Neural crest cell (in vitro differentiated cells): ENCODE data around the gene NEMF. TPM values are rescaled to one million over a fixed set of nuclear protein-coding genes. Genes with fewer than 3 reads are reported as not detected.
"Not testable (repeated sequence)": the region's sequence is repeated elsewhere in the genome, so short reads cannot be mapped to it uniquely, and the experiment has no call there.

Source experiments
- DNase-seq: peaks from one replicate; pipeline ENCODE4 v3.0.0; 2021; ENCODE audit warnings: low read depth, mixed read lengths, low spot score
- H3K27ac Mint-ChIP-seq: one replicate; pipeline ENCODE4 v1.8.0; 2021; ENCODE audit warnings: mild to moderate bottlenecking, mixed read lengths; ENCODE audit not compliant: unreplicated experiment
- H3K27me3 Mint-ChIP-seq: 2 replicates; pipeline ENCODE4 v1.8.0; 2021; ENCODE audit warnings: low read depth, mild to moderate bottlenecking, mixed read lengths
- H3K36me3 Mint-ChIP-seq: 2 replicates; pipeline ENCODE4 v1.8.0; 2021; ENCODE audit warnings: low read depth, mild to moderate bottlenecking, mixed read lengths
- H3K4me1 Mint-ChIP-seq: 2 replicates; pipeline ENCODE4 v1.8.0; 2021; ENCODE audit warnings: mixed read lengths
- H3K4me3 Mint-ChIP-seq: one replicate; pipeline ENCODE4 v1.8.0; 2021; ENCODE audit warnings: mild to moderate bottlenecking, mixed read lengths
- H3K9me3 Mint-ChIP-seq: 2 replicates; pipeline ENCODE4 v1.8.0; 2021; ENCODE audit warnings: mixed read lengths
- CTCF ChIP-seq: fragments of 200-600 bp; sonication (generic); conservative IDR thresholded peaks from 2 replicates; pipeline ENCODE4 v1.5.0; 2021; ENCODE audit warnings: antibody characterized with exemption, mild to moderate bottlenecking
- total RNA-seq: library from RNA; stranded (reverse); gene quantifications from 2 replicates; pipeline ENCODE4 v1.2.1, GENCODE V29; 2021

NEMF gene
- total RNA-seq, 1 donor from 2014 or later: 71.0 TPM

GRCh38 chr14:49881350-49882001 is 28.9 kb upstream of the NEMF start:
- DNase-seq: no peak

GRCh38 chr14:49880267-49881064 is 27.9 kb upstream of the NEMF start:
- H3K27ac Mint-ChIP-seq: no peak overlapping the region
- H3K4me1 Mint-ChIP-seq: peaks cover 7% of the 10 kb centered on the region
- no peak for DNase-seq
- H3K4me3 Mint-ChIP-seq: no peak overlapping the region
- H3K27me3 Mint-ChIP-seq: peaks cover 4% of the 10 kb centered on the region
- H3K9me3 Mint-ChIP-seq: no peaks in the 10 kb centered on the region
- H3K36me3 Mint-ChIP-seq: no peaks in the 10 kb centered on the region
- TF ChIP-seq CTCF: no peak

More at GRCh38 chr14:49881350-49882001, 28.9 kb upstream of the NEMF start:
- Mint-ChIP-seq H3K4me1 (peaks cover 10% of the 10 kb centered on the region), H3K36me3 (no peaks in the 10 kb centered on the region), H3K9me3 (no peaks in the 10 kb centered on the region), H3K27me3 (no peaks in the 10 kb centered on the region), H3K4me3 (no peak overlapping the region), H3K27ac (no peak overlapping the region)
- no peak for TF ChIP-seq CTCF

- H3K36me3 Mint-ChIP-seq: no peaks in the 10 kb centered on the region
- H3K27me3 Mint-ChIP-seq: peaks cover 4% of the 10 kb centered on the region
- TF ChIP-seq CTCF: peak; percentile 66
- DNase-seq: no peak
- H3K9me3 Mint-ChIP-seq: no peaks in the 10 kb centered on the region
- peaks cover 4% of the 10 kb centered on the region for H3K4me1 Mint-ChIP-seq
- H3K27ac Mint-ChIP-seq: no peak overlapping the region
- H3K4me3 Mint-ChIP-seq: no peak overlapping the region
Observed at GRCh38 chr14:49879646-49880204, 27.1 kb upstream of the NEMF start.

- Mint-ChIP-seq H3K27me3 (peaks cover 4% of the 10 kb centered on the region), H3K27ac (no peak overlapping the region), H3K4me1 (peaks cover 4% of the 10 kb centered on the region), H3K36me3 (no peaks in the 10 kb centered on the region), H3K9me3 (no peaks in the 10 kb centered on the region), H3K4me3 (no peak overlapping the region)
- TF ChIP-seq CTCF: no peak
- no peak for DNase-seq
Observed at GRCh38 chr14:49876563-49877127, 24.1 kb upstream of the NEMF start.

- Mint-ChIP-seq H3K9me3 (no peaks in the 10 kb centered on the region), H3K4me3 (no peak overlapping the region), H3K27me3 (peaks cover 4% of the 10 kb centered on the region), H3K36me3 (no peaks in the 10 kb centered on the region), H3K4me1 (no peaks in the 10 kb centered on the region), H3K27ac (no peak overlapping the region)
- DNase-seq: no peak
- TF ChIP-seq CTCF: no peak
Observed at GRCh38 chr14:49875640-49876198, 23.1 kb upstream of the NEMF start.

GRCh38 chr14:49873548-49873947 is 21.0 kb upstream of the NEMF start:
- not testable (repeated sequence) for H3K4me1 Mint-ChIP-seq, H3K27me3 Mint-ChIP-seq, H3K9me3 Mint-ChIP-seq, H3K27ac Mint-ChIP-seq, H3K36me3 Mint-ChIP-seq, H3K4me3 Mint-ChIP-seq, DNase-seq
